Loucy (cell line): Measurements from ENCODE around the gene MAML2.

Experiments used
- CTCF ChIP-seq: fragments of 200-600 bp; sonication (generic); conservative IDR thresholded peaks from 2 replicates; pipeline ENCODE4 v1.5.1; 2014; ENCODE audit warnings: mild to moderate bottlenecking, antibody characterized with exemption, low read length
- EZH2phosphoT487 ChIP-seq: fragments of 200-600 bp; IDR thresholded peaks from 2 replicates; pipeline ENCODE4 v1.6.1; 2018; ENCODE audit warnings: antibody characterized with exemption, mild to moderate bottlenecking, moderate library complexity, borderline replicate concordance

- TF ChIP-seq CTCF (no peak), EZH2phosphoT487 (no peak)
These were observed 88.9 kb downstream of the MAML2 start for GRCh38 chr11:96254087-96254486.
